HT1080 (cell line): ENCODE measurements around the gene NKX3-2. TPM values are rescaled to one million over a fixed set of nuclear protein-coding genes. Genes with fewer than 3 reads are reported as not detected.

ENCODE experiments used
- DNase-seq: peaks from one replicate; pipeline ENCODE4 v3.0.0-alpha.2; 2015; ENCODE audit warnings: low read depth
- total RNA-seq: library from RNA; depleted of rRNA; stranded (reverse); fragments of >200 nt; shearing (Covaris generic); gene quantifications from 2 replicates; pipeline ENCODE4 v1.2.3, GENCODE V29; 2014

The NKX3-2 gene
- total RNA-seq, 1 experiment from 2014 or later = 0.51 TPM

DNA sequence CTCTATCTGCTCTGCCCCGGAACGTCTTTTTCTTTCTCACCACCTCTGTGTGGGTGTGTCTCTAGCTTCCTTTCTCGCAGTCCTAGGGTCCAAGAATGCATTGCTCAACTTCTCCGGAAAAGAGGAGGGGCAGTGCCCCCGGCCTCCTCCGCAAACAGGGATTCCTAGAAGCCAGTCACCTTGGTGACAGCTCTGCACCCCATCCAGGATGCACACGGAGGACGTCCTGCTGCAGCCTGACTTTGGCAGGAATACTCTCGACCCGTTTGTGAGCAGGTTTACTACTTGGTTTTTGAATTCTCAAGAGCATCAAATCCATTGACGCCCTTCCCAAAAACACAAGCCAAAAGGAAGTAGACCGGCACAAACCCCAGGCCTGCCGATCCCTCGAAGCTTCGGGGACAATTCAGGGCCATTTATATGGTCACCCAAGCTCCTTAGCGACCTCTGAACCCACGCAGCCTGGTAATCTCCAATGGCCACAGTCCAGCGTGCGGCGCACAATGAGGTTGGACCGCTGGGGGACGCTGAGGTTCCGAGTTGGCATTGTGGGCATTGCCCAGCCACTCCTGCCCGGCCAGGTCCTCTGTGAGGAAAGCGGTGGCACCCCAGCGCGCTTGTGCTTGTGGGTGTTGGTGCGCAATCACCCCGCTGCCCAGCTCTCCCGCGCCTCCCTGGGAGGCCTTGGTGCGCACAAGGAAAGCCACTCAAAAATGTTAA, 9.8 kb downstream of the NKX3-2 start:
- no peak for DNase-seq

DNA sequence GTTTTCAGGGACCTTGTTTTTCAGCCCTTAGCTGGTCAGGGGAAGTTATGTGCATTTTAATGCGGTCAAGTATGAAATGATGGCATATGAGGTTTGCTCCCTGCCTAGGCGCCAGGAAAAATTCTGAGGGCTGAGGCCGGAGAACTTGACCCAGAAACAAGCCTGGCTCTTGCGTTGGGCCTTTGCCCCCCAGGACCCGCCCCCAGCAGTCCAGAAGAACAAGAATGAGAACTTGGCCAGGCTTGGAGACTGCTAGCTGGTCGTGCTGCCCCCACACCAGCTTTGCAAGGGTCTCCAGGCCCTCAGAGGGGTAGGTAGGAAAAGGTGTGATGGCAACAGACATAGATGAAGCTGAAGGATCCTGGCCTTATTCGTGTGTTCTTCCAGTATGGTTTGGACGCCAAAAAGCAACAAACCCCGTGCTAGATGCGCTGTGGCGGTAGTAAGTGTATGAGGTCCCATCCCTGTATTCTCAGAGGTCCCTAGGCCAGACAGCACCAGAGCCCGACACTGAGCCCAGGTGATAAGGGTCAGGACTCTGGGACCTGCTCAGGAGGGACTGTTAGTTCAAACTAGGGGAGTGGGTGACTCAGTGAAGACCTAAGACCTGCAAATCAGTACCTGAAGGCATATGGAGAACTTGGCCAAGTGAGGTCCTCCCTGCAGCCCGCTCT, 10.5 kb downstream of the NKX3-2 start:
- DNase-seq = no peak

DNA sequence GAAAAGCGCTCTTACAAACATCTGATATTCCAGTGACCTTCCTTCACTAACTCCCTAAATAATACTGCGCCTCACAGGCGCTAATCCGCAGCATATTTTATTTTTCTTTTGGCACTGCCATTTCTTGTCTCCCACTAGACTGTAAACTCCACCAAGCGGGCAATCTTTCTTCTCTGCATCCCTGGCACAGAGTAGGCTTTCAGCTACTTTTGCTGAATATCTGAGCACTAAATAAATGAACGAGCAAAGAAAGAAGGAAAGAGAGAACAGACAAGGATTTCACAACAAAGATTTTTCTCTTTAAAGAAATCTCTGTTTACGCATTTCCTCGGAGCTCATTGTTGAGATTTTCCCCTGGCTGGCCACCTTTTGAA, 12.7 kb downstream of the NKX3-2 start:
- no peak for DNase-seq

DNA sequence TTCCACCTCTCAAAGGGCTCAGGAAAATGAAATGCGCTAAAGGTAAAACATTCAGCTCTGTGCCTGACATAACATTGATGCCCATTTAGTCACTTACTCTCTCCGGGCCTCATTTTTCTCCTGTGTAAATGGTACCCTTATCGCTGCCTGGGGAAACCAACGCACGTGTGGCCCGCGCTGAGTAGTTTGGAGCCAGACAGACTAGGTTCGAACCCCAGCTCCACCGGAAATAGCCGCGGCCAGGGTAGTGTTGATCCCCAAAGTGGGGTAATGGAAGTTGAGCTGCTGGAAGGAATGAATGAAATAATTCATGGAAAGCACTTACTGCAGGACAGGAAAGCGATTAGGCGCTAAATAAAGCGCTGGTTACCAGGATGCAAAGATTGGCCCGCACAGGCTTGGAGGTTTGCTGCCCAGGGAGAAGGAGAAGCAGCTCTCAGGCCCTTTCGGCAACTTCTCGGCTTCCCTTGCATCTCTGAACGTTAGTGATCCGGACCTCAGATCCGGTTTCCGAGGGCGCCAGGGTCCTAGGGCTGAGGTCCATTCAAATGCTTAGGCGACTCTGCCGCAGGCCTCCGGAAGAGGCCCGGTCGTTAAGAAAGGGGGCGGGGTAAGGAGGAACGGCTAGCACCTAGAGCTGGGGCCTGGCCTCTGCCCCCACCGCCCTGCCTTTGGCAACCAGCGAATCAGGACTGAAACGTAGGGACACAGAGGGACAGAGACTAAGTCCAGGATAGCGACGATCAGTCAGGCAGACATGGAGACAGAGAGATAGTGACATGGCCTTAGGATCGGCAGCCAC, 13.3 kb downstream of the NKX3-2 start:
- no peak for DNase-seq

DNA sequence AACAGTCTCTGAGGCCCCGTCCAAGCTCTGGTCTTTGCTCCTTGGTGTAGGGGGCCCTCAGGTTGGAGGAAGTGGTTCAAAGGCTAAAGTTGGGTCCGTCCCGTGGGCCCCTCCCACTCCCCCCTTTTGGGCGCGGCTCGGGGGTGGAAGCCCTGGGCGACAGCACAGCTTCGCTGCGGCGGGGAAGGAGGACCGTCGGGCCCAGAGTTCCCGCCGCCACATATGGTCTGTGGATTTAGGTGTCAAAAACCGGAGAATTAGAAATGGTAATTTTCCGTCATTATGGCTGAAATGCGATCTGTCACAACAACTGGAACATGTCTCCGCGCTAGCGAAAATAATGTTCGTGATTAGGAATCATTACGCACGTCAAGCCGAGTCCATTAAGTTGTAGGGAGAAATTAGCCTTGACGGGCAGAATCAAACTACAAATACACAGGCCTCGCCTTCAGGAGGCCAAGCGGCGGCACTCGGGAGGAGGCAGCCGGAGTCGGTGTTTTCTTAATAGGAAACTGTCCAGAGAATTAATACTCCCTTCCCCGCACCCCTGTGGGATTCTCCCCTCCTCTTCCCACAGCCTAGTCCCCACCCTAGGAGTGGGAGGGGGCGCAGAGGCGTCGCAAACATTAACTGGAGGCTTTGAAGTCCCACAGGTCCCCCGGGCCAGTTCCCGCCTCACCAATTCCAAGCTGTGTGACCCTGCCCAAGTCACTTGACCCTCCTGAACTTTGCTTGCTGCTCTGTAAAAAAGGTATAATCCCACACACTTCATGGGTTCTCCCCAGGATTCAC, 15.0 kb downstream of the NKX3-2 start:
- DNase-seq = no peak

DNA sequence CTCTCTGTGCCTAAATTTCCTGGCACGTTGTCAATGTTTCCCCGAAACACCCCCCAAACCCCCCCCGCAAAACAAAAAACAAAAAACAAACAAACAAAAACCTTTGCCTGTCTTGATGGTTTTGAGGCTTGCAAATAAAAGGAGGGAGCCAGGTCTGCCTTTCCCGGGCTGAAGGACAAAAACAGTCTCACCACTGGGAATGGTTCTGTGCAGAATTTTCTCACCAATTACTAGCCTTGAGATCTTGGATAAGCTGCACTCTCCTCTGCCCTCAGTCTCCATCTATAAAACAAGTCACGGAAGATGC, 15.5 kb downstream of the NKX3-2 start:
- no peak for DNase-seq

DNA sequence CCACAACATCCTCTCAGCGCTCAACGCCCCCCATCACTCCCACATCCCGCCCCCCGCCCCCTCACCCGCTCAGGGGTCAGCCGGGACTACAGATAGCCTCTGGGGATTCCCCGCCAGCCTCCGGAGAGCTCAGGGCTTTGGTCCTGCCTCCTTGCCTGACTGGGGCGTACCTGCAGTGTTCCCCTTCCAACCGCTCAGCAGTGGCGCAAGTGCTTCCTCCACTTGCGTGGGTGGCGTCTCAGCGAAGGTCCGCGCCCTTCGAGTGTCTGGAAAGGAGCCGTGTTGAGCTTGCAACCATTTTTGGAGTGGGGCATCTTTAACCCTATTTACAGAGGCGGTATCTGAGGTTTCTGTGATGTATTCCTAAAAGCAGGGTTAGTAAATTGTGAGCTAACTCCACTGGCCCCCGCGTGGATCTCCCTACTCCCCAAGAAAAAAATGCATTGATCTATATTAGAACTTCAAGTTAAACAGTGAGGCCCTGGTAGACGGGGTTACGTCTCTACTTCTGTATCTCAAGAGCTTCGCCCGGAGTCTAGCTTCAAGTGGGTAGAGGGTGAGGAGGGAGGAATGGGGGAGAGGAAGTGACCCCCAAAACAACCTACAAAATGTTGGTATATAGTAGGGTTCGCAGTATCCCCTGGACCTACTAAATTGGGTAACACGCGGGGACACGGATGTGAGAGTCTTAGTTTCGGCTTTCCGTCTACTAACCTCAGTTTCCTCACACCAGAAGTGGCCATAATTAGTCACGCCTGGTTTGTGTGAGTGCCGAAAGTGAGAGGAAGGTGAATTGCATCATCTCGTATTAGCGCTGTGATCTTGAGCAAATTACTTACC, 16.1 kb downstream of the NKX3-2 start:
- DNase-seq = no peak

DNA sequence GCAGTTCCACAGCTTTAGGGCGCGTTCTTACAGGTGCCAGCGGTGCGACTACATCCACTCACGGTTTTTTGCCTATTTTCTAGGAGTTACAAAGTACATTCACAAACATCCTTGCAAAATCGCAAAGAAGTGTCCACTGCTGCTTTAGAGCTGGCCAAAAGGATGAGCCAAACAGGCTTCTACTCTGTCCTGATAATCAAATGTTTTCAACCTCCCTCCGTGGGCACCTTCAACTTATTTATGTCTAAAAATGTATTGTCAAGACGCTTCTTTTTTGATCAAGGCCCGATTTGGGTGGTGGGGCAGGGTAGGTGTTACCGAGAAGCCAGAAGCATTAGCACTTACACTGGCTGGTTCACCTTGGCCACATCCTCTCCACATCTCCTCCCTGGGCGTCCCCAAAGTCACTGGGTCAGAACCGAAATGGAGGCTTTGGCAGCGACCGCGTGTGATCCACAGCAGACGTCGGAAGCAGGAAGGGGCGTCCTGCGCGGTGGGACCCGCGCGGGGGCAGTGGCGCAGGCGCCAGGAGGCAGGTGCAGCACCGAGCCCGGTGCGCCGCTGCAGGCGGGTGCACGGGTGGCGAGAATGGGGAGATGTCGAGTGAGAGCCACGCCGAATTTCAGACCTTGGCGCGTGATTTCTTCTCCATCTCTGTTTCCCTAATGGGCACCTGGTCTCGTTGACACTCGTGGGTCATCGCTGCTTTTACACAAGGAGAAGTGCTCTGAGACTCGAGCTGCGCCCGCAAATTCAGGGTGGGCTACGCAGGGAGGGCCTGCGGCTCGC, 16.9 kb downstream of the NKX3-2 start:
- DNase-seq = no peak

DNA sequence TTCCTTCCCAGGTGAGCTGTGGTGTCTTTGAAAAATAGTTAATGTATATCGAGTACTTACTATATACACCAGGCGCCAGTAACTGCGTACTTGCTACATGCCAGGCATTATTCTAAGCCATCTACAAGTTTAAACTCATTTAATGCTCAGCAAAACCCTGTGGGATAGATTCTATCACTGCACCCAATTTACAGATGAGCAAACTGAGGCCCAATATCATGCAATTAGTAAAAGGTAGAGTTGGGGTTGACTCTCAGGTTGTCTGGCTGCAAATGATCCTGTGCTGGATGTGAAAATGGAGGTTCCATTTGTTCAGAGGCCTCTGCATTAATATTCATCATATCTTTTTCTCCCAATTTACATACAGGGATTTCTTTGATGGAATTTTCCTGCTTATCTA, 17.6 kb downstream of the NKX3-2 start:
- no peak for DNase-seq

DNA sequence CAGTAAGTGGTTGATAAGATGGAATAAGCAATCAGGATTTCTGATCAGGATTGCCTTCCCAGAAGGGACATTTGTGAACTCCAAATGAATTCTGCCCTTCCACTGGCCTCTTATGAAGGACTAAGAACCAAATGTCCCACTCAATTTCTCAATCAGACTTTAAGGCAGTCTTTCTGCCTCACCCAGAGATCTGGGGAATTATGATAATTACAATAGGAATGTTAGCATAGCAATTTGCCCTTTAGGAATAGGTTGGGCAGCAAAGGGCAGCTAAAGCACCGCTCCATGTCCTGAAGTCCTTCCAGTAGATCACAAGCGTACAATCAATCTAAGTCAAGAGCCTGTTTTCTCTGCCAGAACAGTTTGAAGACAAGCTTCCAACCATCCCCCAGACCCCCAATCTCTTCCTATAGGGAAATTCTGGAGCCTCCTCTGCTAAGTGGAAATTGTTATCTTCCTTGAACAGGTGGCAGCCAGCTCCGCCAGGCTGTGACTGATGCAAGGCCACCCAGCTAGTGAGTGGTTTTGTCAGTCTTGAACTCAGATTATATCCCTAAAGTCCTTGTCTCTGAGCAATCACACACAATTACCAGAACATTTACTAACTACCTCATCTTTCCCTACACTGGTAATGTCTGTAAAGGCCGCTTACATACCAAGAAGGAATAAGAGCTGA, 18.6 kb downstream of the NKX3-2 start:
- no peak for DNase-seq

DNA sequence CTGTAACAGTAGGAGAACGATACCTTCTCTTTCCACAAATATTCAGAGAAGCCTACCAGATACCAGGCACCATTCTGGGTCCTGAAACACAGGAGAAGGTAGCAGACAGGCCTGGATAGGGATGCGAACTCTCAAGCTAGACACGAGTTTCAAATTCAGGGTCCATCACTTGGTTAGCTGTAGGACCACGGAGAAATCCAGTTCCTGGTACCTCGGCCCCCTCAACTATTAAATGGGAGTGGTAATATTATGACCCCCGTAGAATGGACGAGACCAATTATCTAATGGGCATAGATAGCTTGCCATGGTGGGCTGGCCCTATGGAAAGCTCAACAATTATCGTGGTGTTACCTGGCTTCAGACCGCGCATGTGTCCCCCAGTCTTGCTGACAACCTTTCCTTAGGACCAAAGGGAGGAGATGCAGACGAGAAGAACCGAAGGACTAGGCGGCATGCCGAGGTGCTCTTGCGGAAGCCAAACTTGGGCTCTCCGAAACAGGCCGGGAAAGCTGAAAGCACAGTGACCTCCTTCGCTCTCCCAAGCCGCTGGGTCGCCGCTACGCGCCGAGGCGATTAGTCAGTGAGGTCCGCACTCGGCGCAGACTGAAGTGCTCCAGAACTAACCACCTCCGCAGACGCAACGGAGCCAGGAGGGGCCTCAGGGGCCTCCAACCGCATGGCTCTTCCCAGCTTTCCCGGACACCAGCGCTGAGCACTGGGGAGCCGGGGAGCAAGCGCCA, 19.6 kb downstream of the NKX3-2 start:
- DNase-seq = no peak

DNA sequence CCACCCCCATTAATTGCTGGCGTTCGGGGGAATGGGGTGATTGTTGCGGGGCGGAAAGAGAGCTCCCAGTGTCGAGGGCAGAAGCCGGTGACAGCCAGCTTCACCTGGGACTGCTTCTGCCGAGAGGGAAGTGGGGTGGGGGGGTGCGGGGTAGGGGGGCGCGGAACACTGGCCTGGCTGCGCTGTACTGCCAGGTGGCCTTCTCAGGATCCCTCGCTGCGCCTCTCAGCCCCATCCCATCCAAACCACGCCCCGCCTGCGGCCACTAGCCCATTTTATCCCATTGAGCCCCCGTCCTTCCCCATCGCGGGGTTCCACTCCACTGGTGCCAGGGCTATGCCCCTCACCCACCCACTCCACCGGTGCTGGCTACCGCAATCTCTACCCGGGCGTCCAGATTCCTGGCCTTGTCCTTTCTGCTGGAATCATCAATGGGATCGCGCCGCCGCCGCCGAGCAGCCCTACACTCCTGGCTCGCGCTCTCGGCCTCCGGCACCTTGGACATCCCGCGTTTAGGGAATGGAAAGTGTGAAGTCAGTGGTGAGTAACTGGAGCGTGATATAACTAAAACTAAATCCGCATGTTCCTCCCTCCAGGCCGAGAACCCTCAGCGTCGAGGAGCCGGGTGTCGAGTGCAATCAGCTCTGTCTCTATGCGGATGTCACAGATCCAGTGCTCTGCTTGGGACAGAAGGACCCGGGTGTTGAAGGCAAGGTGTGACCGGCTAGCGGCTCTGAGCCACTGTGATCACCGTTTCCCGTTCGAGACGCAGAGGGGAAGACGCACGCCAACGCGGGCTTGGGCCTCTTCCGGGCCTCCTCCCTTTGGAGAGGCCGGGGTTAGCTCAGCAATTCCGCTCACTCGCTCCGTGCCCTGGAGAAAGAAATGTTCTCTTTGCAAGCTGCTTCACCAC, 20.5 kb downstream of the NKX3-2 start:
- DNase-seq = no peak

DNA sequence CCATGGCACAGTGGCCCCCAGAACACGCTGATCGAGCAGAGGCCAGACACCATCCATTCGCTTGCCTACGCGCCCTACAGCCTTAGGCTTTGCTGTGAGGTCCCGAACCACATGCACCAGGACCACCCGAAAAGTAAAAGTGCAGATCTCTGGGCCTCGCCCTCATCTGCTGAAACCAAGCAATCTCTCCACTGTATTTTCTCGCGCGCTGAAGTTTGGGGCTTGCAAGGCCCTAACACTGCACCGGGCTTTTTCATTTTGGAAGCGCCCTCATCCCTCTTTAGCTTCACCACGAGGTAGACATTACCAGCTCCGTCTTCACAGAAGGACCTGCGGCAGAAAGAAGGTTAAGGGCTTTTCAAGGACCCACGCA, 21.2 kb downstream of the NKX3-2 start:
- DNase-seq = no peak

DNA sequence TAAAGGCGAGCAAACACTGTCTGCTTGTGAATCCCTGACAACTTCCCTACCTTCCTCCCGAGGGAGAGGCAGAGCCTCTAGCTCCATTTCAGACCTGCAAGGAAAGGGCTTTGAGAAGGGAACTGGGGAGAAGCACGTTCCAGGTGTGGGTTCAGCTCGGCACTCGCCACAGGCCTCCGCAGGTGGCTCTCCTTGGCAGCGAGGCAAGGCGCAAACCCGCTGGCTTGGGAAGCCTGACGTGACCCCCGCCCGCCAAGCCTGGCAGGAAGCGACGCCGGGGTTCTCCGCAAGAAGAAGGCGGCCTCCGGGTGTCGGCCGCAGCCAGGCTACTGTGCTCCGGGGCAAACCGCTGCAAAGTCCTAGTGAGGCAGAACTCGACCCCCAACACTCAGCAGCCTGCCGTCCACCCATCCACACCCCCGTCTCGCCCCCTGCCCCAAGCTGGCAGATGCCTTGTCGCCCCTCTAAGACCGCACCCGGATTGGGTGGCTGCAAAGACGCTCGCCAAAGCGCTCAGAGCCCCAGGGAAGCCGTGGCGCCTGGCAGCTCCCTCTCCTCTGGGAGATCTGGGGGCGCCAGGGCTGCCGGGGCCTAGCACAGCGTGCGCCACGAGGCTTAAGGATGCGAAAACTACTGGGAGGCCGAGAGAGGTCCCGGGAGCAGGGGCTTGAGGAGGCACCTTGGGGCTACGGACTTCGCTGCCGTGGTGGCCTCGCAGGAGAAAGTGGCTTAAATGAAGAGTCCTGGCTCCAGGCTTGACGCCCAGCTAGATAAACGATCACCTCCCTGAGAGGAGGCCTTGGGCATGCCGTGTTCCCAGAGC, 21.8 kb downstream of the NKX3-2 start:
- DNase-seq = no peak

DNA sequence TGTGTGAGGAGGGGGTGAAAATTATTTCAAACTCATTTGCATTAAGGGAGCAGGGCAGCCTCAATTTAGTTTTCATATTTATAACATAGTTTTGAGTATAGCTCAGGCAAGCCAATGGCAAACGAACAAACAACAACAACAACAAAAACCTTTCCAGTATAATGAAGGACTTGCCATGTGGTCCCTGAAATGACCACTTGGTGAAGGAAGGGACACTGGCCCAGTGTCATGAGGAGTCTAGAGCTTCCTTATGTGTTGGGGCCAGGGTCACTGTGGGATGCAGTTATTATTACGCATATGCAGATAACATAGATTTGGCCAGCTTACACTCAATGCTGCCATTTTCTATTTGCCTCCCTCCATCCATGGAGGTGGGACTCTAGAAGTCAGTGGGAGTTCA, 23.3 kb downstream of the NKX3-2 start:
- no peak for DNase-seq

DNA sequence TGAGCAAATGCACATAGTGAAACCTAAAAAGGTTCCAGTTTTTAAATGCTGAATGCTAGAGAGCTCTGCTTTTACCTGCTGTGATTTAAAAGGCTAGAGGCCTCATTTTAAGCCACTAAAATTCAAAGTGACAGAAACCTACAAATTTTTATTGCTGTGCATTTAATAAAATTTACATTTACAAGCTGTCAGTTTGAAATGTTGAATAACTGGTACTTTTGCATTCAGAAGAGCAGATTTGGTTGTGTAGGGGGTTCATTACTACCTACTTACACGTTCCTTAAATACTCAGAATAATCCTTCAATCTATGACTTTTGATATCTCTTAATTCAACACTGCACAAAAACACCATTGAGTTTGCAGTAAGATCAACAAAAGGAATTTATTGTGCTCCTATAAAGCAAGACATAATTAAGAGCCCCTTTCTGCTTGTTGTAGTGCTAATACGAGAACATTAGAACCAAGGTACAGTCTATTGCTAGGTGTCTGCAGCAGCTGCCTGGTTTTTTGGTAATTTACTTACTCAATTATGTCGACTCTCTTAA, 27.9 kb downstream of the NKX3-2 start:
- no peak for DNase-seq

DNA sequence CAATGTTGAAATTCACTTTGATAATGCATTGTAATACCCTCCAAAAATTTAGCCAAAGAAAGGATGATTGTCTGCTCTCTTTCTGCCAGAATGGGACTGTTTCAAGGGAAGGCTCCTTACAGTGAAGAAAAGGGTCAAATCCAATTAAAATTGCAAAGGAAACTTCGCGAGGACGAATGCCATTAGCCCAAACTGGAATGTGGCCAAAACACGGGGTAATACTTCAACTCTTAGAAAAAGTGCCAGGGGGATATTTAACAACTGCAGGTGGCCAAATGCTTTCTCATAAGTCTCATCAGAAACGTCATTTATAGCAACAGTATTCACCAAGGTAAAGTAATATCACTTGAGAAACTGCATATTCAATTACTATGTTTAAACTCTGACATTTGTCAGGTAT, 29.0 kb downstream of the NKX3-2 start:
- DNase-seq = no peak
